Liver (tissue), 9 donors: Measurements from ENCODE around the gene HSD3B7. TPM values are rescaled to one million over a fixed set of nuclear protein-coding genes. Genes with fewer than 3 reads are reported as not detected.
A peak's percentile ranks its signal among the peaks of the same experiment; 100 is the strongest.

Experiments
- DNase-seq: peaks from one replicate; pipeline ENCODE4 v3.0.0-alpha.2; 2017; ENCODE audit warnings: low spot score
- H3K27ac ChIP-seq, 2 donors: one replicate each; pipeline ENCODE4 v1.7.0; 2013; ENCODE audit warnings: inconsistent platforms in 2 of 2, low read length in 2 of 2, control low read depth in 1 of 2, low read depth in 1 of 2, mild to moderate bottlenecking in 1 of 2
- H3K27me3 ChIP-seq, 4 donors: one replicate each; pipeline versions ENCODE4 v1.6.1 to v1.7.0; 2013; ENCODE audit warnings: low read length in 3 of 4, inconsistent platforms in 1 of 4, mild to moderate bottlenecking in 1 of 4, moderate library complexity in 1 of 4; ENCODE audit not compliant: control insufficient read depth in 4 of 4, insufficient read depth in 4 of 4
- H3K36me3 ChIP-seq, 4 donors: one replicate each; pipeline versions ENCODE4 v1.6.1 to v1.7.0; 2013; ENCODE audit warnings: low read length in 3 of 4, mild to moderate bottlenecking in 3 of 4, low read depth in 1 of 4, moderate library complexity in 1 of 4; ENCODE audit not compliant: control insufficient read depth in 4 of 4, insufficient read depth in 3 of 4
- H3K4me1 ChIP-seq, 4 donors: one replicate each; pipeline versions ENCODE4 v1.6.1 to v1.7.0; 2013; ENCODE audit warnings: low read length in 3 of 4, mild to moderate bottlenecking in 3 of 4, moderate library complexity in 1 of 4; ENCODE audit not compliant: control insufficient read depth in 4 of 4, insufficient read depth in 4 of 4
- H3K4me3 ChIP-seq, 3 donors: one replicate each; pipeline versions ENCODE4 v1.6.1 to v1.7.0; 2013; ENCODE audit warnings: low read length in 3 of 3, control low read depth in 1 of 3, low read depth in 1 of 3, mild to moderate bottlenecking in 1 of 3
- H3K9ac ChIP-seq, 2 donors: one replicate each; pipeline ENCODE4 v1.7.0; 2013; ENCODE audit warnings: low read length in 2 of 2, mild to moderate bottlenecking in 2 of 2, moderate library complexity in 2 of 2, control low read depth in 1 of 2, low read depth in 1 of 2
- H3K9me3 ChIP-seq, 4 donors: one replicate each; pipeline versions ENCODE4 v1.6.1 to v1.7.0; 2013; ENCODE audit warnings: low read length in 3 of 4; ENCODE audit not compliant: control insufficient read depth in 4 of 4
- EGR1 ChIP-seq, 2 donors: IDR thresholded peaks; 2 replicates each; pipeline ENCODE4 v1.6.1; 2016 to 2018; ENCODE audit warnings: antibody characterized with exemption in 2 of 2, low read depth in 2 of 2
- FOXA1 ChIP-seq: IDR thresholded peaks from 2 replicates; pipeline ENCODE4 v1.6.1; 2016; ENCODE audit warnings: antibody characterized with exemption
- FOXA2 ChIP-seq: IDR thresholded peaks from 2 replicates; pipeline ENCODE4 v1.6.1; 2016; ENCODE audit warnings: antibody characterized with exemption
- GABPA ChIP-seq, 2 donors: IDR thresholded peaks in 1 of 2; conservative IDR thresholded peaks in 1 of 2; 2 replicates each; pipeline ENCODE4 v1.6.1; 2016; ENCODE audit warnings: antibody characterized with exemption in 2 of 2, mild to moderate bottlenecking in 1 of 2, moderate library complexity in 1 of 2
- HNF4A ChIP-seq, 2 donors: conservative IDR thresholded peaks; 2 replicates each; pipeline ENCODE4 v1.6.1; 2016; ENCODE audit warnings: antibody characterized with exemption in 2 of 2, mild to moderate bottlenecking in 2 of 2
- HNF4G ChIP-seq: IDR thresholded peaks from 2 replicates; pipeline ENCODE4 v1.6.1; 2016; ENCODE audit warnings: antibody characterized with exemption
- JUND ChIP-seq, 2 donors: IDR thresholded peaks; 2 replicates each; pipeline ENCODE4 v1.6.1; 2016; ENCODE audit warnings: antibody characterized with exemption in 2 of 2
- RAD21 ChIP-seq, 2 donors: IDR thresholded peaks; 2 replicates each; pipeline ENCODE4 v1.6.1; 2016; ENCODE audit warnings: antibody characterized with exemption in 2 of 2, mild to moderate bottlenecking in 2 of 2
- SP1 ChIP-seq: IDR thresholded peaks from 2 replicates; pipeline ENCODE4 v1.6.1; 2018; ENCODE audit warnings: antibody characterized with exemption, mild to moderate bottlenecking
- TAF1 ChIP-seq: conservative IDR thresholded peaks from 2 replicates; pipeline ENCODE4 v1.6.1; 2016; ENCODE audit warnings: antibody characterized with exemption, mild to moderate bottlenecking
- YY1 ChIP-seq: IDR thresholded peaks from 2 replicates; pipeline ENCODE4 v1.6.1; 2016; ENCODE audit warnings: antibody characterized with exemption, mild to moderate bottlenecking
- WGBS: extraction: QIAGEN DNeasy Blood & Tissue Kit; methylation state at CpG from one replicate; pipeline ENCODE4 v1.1.7; 2013; 5-methylcytosine and 5-hydroxymethylcytosine counted together
- polyA plus RNA-seq, 2 donors: library from polyadenylated mRNA; stranded (reverse) in 1 of 2; unstranded in 1 of 2; fragments of 200-250 nt in 1 of 2; fragments of >200 nt in 1 of 2; fragmentation: Nextera tagmentation in 1 of 2; extraction: Ambion mirVana in 1 of 2; gene quantifications; one replicate each; pipeline versions ENCODE4 v1.2.1 to v1.2.3, GENCODE V29; 2013 to 2015
- total RNA-seq, 2 donors: library from RNA; depleted of rRNA; stranded (reverse); fragments of >200 nt; gene quantifications; one replicate each; pipeline ENCODE4 v1.2.3, GENCODE V29; 2014
- TF ChIP-seq, protein P1 (sequence below): fragments of 150-350 bp; IDR thresholded peaks from 2 replicates; pipeline ENCODE4 v1.5.1; 2017; ENCODE audit warnings: improper control_type of control experiment, low read depth, low read length; ENCODE audit not compliant: missing input control
- TF ChIP-seq, protein P2 (sequence below): IDR thresholded peaks from 2 replicates; pipeline ENCODE4 v1.6.1; 2016; ENCODE audit warnings: antibody characterized with exemption
- TF ChIP-seq, protein P3 (sequence below): IDR thresholded peaks from 2 replicates; pipeline ENCODE4 v1.6.1; 2016; ENCODE audit warnings: antibody characterized with exemption
- TF ChIP-seq, protein P4 (sequence below): IDR thresholded peaks from 2 replicates; pipeline ENCODE4 v1.6.1; 2016; ENCODE audit warnings: antibody characterized with exemption, mild to moderate bottlenecking
- donor health status: healthy.
- donor health status: healthy.
- donor health status: healthy.
- donor health status: healthy.
- donor health status: healthy.

The HSD3B7 gene
- total and polyA plus RNA-seq, 4 donors: 23.9 to 93.9 (median 79.4) TPM

DNA sequence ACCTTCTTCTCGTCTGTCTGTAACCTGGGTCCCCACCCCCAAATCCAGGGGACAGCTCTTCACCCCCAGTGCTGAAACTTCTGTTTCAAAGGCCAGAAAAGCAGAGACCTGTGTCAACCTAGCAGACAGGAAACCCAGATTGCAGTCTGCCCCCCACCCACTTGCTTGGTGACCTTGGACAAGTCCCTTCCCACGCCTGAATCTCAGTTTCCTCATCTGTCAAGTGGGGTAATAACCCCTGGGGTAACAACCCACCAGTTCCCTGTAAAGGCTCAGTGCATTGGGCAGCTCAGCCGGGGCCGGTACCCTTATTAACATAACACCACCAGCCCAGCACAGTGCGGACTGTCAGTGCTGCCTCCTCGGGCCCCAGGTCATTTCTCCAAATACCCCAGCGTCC lies 24.1 kb downstream of the HSD3B7 start (continued):
- no peak for TF ChIP-seq HNF4A (conservative IDR thresholded peaks at IDR 0.05)

DNA sequence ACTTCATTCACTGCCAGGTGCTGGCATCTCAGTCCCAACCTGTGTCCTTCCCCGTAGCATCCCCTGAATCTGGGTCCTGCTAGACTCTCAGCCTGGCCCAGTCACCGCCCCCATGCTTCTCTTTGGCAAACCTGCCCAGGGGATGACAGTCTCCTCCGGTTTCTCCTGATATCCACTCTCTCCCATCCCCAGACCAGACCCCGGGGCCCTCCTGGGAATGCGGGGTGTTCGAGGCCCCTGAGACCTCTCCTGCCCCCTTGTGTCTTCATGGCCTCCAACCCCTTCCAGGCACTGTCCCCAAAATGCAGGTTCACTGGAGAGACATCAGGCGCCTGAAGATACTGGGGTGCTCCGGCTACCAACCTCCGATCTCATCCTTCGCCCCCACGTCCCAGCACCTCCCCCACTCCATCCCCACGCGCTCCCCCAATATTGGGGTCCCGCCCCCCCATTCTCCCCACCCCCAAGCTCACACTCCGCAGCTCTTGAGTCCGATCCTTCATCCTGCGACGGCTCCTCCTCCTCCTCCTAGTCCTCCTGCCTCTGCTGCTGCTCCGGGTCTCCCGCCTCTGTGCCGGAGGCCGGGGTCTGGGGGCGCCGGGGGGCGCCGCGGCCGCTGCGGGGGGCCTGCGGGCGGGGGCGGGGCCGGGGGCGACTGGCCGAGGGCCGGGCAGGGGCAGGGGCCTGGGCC lies 25.0 kb downstream of the HSD3B7 start:
- DNase-seq: no peak
- WGBS: 16% methylated on average over 36 of the region's 36 CpGs
- no peak overlapping the region for H3K9ac ChIP-seq
- H3K4me3 ChIP-seq: peak overlapping the region in 1 of 3 donors; percentile 3
- H3K4me1 ChIP-seq: no peaks in the 10 kb centered on the region
- H3K27ac ChIP-seq: no peak overlapping the region
- TF ChIP-seq RAD21 (IDR thresholded peaks at IDR 0.05) (no peak), EGR1 (IDR thresholded peaks at IDR 0.05; ENCODE audit: low read depth in 2 of 2) (no peak), GABPA (IDR thresholded peaks at IDR 0.05 in 1 of 2, conservative IDR thresholded peaks at IDR 0.05 in 1 of 2) (no peak), SP1 (no peak), FOXA1 (no peak), HNF4G (no peak), JUND (IDR thresholded peaks at IDR 0.05) (no peak), FOXA2 (no peak)
- TF ChIP-seq, protein P1, sequence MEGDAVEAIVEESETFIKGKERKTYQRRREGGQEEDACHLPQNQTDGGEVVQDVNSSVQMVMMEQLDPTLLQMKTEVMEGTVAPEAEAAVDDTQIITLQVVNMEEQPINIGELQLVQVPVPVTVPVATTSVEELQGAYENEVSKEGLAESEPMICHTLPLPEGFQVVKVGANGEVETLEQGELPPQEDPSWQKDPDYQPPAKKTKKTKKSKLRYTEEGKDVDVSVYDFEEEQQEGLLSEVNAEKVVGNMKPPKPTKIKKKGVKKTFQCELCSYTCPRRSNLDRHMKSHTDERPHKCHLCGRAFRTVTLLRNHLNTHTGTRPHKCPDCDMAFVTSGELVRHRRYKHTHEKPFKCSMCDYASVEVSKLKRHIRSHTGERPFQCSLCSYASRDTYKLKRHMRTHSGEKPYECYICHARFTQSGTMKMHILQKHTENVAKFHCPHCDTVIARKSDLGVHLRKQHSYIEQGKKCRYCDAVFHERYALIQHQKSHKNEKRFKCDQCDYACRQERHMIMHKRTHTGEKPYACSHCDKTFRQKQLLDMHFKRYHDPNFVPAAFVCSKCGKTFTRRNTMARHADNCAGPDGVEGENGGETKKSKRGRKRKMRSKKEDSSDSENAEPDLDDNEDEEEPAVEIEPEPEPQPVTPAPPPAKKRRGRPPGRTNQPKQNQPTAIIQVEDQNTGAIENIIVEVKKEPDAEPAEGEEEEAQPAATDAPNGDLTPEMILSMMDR: no peak
- TF ChIP-seq, protein P2, sequence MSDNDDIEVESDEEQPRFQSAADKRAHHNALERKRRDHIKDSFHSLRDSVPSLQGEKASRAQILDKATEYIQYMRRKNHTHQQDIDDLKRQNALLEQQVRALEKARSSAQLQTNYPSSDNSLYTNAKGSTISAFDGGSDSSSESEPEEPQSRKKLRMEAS: no peak
- TF ChIP-seq, protein P3, sequence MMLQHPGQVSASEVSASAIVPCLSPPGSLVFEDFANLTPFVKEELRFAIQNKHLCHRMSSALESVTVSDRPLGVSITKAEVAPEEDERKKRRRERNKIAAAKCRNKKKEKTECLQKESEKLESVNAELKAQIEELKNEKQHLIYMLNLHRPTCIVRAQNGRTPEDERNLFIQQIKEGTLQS: no peak
- TF ChIP-seq, protein P4, sequence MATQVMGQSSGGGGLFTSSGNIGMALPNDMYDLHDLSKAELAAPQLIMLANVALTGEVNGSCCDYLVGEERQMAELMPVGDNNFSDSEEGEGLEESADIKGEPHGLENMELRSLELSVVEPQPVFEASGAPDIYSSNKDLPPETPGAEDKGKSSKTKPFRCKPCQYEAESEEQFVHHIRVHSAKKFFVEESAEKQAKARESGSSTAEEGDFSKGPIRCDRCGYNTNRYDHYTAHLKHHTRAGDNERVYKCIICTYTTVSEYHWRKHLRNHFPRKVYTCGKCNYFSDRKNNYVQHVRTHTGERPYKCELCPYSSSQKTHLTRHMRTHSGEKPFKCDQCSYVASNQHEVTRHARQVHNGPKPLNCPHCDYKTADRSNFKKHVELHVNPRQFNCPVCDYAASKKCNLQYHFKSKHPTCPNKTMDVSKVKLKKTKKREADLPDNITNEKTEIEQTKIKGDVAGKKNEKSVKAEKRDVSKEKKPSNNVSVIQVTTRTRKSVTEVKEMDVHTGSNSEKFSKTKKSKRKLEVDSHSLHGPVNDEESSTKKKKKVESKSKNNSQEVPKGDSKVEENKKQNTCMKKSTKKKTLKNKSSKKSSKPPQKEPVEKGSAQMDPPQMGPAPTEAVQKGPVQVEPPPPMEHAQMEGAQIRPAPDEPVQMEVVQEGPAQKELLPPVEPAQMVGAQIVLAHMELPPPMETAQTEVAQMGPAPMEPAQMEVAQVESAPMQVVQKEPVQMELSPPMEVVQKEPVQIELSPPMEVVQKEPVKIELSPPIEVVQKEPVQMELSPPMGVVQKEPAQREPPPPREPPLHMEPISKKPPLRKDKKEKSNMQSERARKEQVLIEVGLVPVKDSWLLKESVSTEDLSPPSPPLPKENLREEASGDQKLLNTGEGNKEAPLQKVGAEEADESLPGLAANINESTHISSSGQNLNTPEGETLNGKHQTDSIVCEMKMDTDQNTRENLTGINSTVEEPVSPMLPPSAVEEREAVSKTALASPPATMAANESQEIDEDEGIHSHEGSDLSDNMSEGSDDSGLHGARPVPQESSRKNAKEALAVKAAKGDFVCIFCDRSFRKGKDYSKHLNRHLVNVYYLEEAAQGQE: no peak
- no peaks in the 10 kb centered on the region for H3K9me3 ChIP-seq
- peaks cover 0 to 4% (median under 1%) of the 10 kb centered on the region in 4 donors for H3K27me3 ChIP-seq
- no peaks in the 10 kb centered on the region for H3K36me3 ChIP-seq

DNA sequence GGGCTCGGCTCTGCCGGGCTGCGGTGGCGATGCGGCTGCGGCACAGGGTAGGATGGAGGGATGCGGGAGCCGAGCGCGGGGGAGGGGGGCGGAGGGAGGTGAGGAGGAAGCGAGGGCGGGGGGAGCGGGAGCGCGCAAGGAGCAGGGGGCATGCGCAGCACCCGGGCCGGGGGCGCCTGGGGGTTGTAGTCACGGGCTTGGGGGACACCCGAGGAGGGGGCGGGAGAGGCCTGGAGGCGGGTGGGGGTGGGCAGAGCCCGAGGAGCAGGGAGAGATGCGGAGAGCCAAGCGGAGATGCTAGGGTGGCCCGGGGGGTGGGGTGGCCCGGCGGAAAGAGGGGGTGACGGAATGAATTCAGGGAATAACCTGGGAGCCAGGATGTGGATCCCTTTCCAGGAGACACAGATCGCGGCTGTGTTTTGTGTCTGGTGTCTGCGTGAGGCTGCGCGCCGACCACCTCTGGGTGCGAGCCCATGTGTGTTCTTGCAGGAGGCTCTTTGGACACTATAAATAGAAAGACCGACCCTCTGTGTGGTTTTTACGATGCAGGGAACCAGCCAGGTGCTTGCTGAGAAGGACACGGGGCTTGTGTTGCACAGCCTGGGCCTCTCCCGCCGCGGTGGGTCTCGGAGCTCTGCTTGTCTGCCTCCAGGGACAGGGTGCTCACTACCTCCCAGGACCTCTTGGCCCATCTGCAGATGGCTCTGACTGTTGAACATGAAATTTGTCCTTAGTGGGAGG lies 25.7 kb downstream of the HSD3B7 start, which contains the start of gene STX1B:
Gene STX1B, minus strand, starts transcription at position 54 of the 741 bp plus-strand sequence. CDS start 242 bp downstream, outside the sequence.
- H3K36me3 ChIP-seq: no peaks in the 10 kb centered on the region
- TF ChIP-seq FOXA2 (no peak), EGR1 (IDR thresholded peaks at IDR 0.05; ENCODE audit: low read depth in 2 of 2) (no peak), FOXA1 (no peak), RAD21 (IDR thresholded peaks at IDR 0.05) (no peak), TAF1 (no peak), SP1 (no peak), HNF4A (conservative IDR thresholded peaks at IDR 0.05) (no peak), YY1 (no peak), JUND (IDR thresholded peaks at IDR 0.05) (no peak)
- TF ChIP-seq, protein P3: no peak
- TF ChIP-seq, protein P2: no peak
- TF ChIP-seq, protein P1: no peak
- H3K4me1 ChIP-seq: no peaks in the 10 kb centered on the region
- no peaks in the 10 kb centered on the region for H3K9me3 ChIP-seq
- DNase-seq: no peak
- WGBS: 16% methylated on average over 45 of the region's 45 CpGs
- H3K27ac ChIP-seq: no peak within 1 kb of the TSS
- no peak within 1 kb of the TSS for H3K9ac ChIP-seq
- H3K4me3 ChIP-seq: peak within 1 kb of the TSS in 1 of 3 donors; percentile 3
- peaks cover 0 to 4% (median under 1%) of the 10 kb centered on the region in 4 donors for H3K27me3 ChIP-seq
